K562 (cell line): ENCODE data around the gene KLHL12. TPM values are rescaled to one million over a fixed set of nuclear protein-coding genes. Genes with fewer than 3 reads are reported as not detected.

Source experiments
- GABPB2 ChIP-seq: fragments of 250-450 bp; sonication (Bioruptor Pico); conservative IDR thresholded peaks from 2 replicates; pipeline ENCODE4 v1.5.1; 2021; ENCODE audit warnings: mild to moderate bottlenecking
- HIVEP1 ChIP-seq: fragments of 250-450 bp; sonication (Bioruptor Pico); IDR thresholded peaks from 2 replicates; pipeline ENCODE4 v1.4.0; 2020; ENCODE audit warnings: mild to moderate bottlenecking
- HSF4 ChIP-seq: fragments of 250-450 bp; sonication (Bioruptor Pico); IDR thresholded peaks from 2 replicates; pipeline ENCODE4 v2.1.2; 2022; ENCODE audit warnings: mild to moderate bottlenecking, moderate library complexity, borderline replicate concordance
- NCOA2 ChIP-seq, 2 experiments: fragments of 450-650 bp; IDR thresholded peaks; 2 replicates each; pipeline ENCODE4 v1.6.1; 2018; ENCODE audit warnings: mild to moderate bottlenecking in 2 of 2, moderate library complexity in 1 of 2; ENCODE audit not compliant: partially characterized antibody in 2 of 2
- NRF1 ChIP-seq, 2 experiments: fragments of 450-650 bp; IDR thresholded peaks in 1 of 2; conservative IDR thresholded peaks in 1 of 2; 2 replicates each; pipeline ENCODE4 v1.6.1; 2014; ENCODE audit warnings: mild to moderate bottlenecking in 2 of 2
- RBM25 ChIP-seq: fragments of 200-400 bp; formaldehyde crosslinking; IDR thresholded peaks from 2 replicates; pipeline ENCODE4 v1.6.1; 2018; ENCODE audit warnings: low read length, low read depth, moderate library complexity; ENCODE audit not compliant: severe bottlenecking
- RCOR1 ChIP-seq, 2 experiments: IDR thresholded peaks; 2 replicates each; pipeline ENCODE4 v1.6.1; 2012; ENCODE audit warnings: low read depth in 2 of 2, low read length in 2 of 2, borderline replicate concordance in 1 of 2, improper control_type of control experiment in 1 of 2
- SIX5 ChIP-seq, 2 experiments: IDR thresholded peaks; 2 replicates each; pipeline ENCODE4 v1.6.1; 2011; ENCODE audit warnings: low read length in 2 of 2, borderline replicate concordance in 1 of 2, low read depth in 1 of 2, mild to moderate bottlenecking in 1 of 2, moderate library complexity in 1 of 2; ENCODE audit not compliant: insufficient read depth in 1 of 2
- STAT5A ChIP-seq: IDR thresholded peaks from 2 replicates; pipeline ENCODE4 v1.6.1; 2012; ENCODE audit warnings: low read length, inconsistent platforms, borderline replicate concordance
- ZNF316 ChIP-seq: fragments of 450-650 bp; IDR thresholded peaks from 2 replicates; pipeline ENCODE4 v1.6.1; 2016
- ZNF354B ChIP-seq: fragments of 250-450 bp; sonication (Bioruptor Pico); IDR thresholded peaks from 2 replicates; pipeline ENCODE4 v1.4.0; 2020
- ZNF436 ChIP-seq: fragments of 250-450, 450-650 bp; sonication (Bioruptor Pico); formaldehyde crosslinking; IDR thresholded peaks from 2 replicates; pipeline ENCODE4 v1.7.0; 2020; ENCODE audit warnings: mild to moderate bottlenecking
- ZSCAN29 ChIP-seq: fragments of 450-650 bp; IDR thresholded peaks from 2 replicates; pipeline ENCODE4 v1.6.1; 2017
- polyA plus RNA-seq, 8 experiments: library from polyadenylated mRNA; depleted of rRNA in 4 of 8; stranded (reverse) in 5 of 8; unstranded in 3 of 8; fragments of >200 nt; fragmentation: Nextera tagmentation in 2 of 8; fragmentation: Illumina TruSeq in 1 of 8; extraction: Ambion mirVana in 2 of 8; extraction: Trizol in 1 of 8; gene quantifications; 2 replicates each; pipeline versions ENCODE4 v1.2.1 to v1.2.3, GENCODE V29; 2011 to 2014; ENCODE audit warnings: inconsistent platforms in 1 of 8, missing spikeins in 1 of 8
- total RNA-seq, 7 experiments: library from RNA; depleted of rRNA in 6 of 7; stranded (reverse); fragments of >200 nt in 6 of 7; fragmentation: Illumina TruSeq in 2 of 7; extraction: Trizol in 2 of 7; gene quantifications; 2 replicates each; pipeline versions ENCODE4 v1.2.1 to v1.2.3, GENCODE V29; 2011 to 2021; ENCODE audit warnings: low replicate concordance in 1 of 7
- TF ChIP-seq, protein P1 (sequence below): fragments of 450-650 bp; IDR thresholded peaks from 2 replicates; pipeline ENCODE4 v1.6.1; 2017; ENCODE audit warnings: antibody characterized with exemption
- TF ChIP-seq, protein P2 (sequence below): IDR thresholded peaks from 2 replicates; pipeline ENCODE4 v1.6.1; 2011; ENCODE audit warnings: borderline replicate concordance, low read depth, mild to moderate bottlenecking, moderate library complexity, low read length; ENCODE audit not compliant: insufficient read depth, poor library complexity, severe bottlenecking
- TF ChIP-seq, protein P3 (sequence below): fragments of 250-450 bp; sonication (Bioruptor Pico); IDR thresholded peaks from 2 replicates; pipeline ENCODE4 v1.8.0; 2022; ENCODE audit warnings: inconsistent platforms, mild to moderate bottlenecking, moderate library complexity, borderline replicate concordance
- TF ChIP-seq, protein P4 (sequence below): fragments of 250-450 bp; sonication (Bioruptor Pico); IDR thresholded peaks from 2 replicates; pipeline ENCODE4 v1.5.0; 2021
- TF ChIP-seq, protein P5 (sequence below): fragments of 450-650 bp; IDR thresholded peaks from 2 replicates; pipeline ENCODE4 v1.6.1; 2017; ENCODE audit warnings: mild to moderate bottlenecking, moderate library complexity
- TF ChIP-seq, protein P6 (sequence below): sonication (generic); formaldehyde crosslinking; IDR thresholded peaks from 2 replicates; pipeline ENCODE4 v1.8.1; 2023; ENCODE audit warnings: mild to moderate bottlenecking, missing genetic modification reagents, moderate library complexity

The KLHL12 gene
- total and polyA plus RNA-seq, 9 of the 15 experiments (the other 6 are each of a cell fraction or from before 2014, with no cell fraction given) = 23.1 to 85.1 (median 35.0) TPM

DNA sequence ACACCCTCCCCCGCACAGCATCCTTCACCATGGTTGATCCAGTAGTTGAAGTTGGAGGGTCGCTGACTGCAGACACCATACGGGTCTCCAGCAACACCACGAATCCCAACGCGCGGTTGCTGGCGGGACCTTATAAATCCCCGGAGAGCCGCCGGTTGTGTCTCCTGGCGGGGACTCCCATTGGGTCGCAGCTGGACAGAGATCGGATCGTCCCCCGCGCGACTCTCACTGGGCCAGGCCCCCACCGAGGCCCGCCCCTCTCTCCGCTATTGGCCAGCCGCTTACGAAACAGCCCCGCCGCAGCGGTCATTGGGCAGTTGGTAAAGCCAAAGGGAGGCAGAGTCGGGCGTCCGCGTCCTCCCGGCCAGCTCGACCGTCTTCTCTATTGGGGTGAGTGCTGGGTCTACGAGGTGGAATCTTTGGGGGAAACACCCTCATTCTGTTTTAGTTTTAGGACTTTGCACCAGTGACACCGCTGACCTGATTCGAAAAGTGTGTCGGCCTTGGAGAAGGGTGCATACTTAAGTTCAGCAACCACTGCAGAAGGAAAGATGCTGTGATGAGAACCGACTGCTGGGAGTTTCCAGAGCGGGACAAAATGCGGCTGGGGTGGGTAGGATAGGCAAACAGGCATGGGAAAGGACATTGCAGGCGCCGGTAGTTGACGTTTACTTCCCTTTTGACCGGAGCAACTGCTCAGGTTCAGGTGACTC lies 65.5 kb downstream of the KLHL12 start (continued):
- TF ChIP-seq, protein P1, sequence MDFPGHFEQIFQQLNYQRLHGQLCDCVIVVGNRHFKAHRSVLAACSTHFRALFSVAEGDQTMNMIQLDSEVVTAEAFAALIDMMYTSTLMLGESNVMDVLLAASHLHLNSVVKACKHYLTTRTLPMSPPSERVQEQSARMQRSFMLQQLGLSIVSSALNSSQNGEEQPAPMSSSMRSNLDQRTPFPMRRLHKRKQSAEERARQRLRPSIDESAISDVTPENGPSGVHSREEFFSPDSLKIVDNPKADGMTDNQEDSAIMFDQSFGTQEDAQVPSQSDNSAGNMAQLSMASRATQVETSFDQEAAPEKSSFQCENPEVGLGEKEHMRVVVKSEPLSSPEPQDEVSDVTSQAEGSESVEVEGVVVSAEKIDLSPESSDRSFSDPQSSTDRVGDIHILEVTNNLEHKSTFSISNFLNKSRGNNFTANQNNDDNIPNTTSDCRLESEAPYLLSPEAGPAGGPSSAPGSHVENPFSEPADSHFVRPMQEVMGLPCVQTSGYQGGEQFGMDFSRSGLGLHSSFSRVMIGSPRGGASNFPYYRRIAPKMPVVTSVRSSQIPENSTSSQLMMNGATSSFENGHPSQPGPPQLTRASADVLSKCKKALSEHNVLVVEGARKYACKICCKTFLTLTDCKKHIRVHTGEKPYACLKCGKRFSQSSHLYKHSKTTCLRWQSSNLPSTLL = no peak
- no peak for TF ChIP-seq STAT5A
- TF ChIP-seq, protein P2, sequence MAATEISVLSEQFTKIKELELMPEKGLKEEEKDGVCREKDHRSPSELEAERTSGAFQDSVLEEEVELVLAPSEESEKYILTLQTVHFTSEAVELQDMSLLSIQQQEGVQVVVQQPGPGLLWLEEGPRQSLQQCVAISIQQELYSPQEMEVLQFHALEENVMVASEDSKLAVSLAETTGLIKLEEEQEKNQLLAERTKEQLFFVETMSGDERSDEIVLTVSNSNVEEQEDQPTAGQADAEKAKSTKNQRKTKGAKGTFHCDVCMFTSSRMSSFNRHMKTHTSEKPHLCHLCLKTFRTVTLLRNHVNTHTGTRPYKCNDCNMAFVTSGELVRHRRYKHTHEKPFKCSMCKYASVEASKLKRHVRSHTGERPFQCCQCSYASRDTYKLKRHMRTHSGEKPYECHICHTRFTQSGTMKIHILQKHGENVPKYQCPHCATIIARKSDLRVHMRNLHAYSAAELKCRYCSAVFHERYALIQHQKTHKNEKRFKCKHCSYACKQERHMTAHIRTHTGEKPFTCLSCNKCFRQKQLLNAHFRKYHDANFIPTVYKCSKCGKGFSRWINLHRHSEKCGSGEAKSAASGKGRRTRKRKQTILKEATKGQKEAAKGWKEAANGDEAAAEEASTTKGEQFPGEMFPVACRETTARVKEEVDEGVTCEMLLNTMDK = no peak
- no peak for TF ChIP-seq NCOA2 (IDR thresholded peaks at IDR 0.05; ENCODE audit: partially characterized antibody in 2 of 2)
- no peak for TF ChIP-seq ZNF436
- no peak for TF ChIP-seq SIX5 (IDR thresholded peaks at IDR 0.05; ENCODE audit: borderline replicate concordance in 1 of 2, insufficient read depth in 1 of 2, low read depth in 1 of 2, low read length in 2 of 2)
- TF ChIP-seq, protein P3, sequence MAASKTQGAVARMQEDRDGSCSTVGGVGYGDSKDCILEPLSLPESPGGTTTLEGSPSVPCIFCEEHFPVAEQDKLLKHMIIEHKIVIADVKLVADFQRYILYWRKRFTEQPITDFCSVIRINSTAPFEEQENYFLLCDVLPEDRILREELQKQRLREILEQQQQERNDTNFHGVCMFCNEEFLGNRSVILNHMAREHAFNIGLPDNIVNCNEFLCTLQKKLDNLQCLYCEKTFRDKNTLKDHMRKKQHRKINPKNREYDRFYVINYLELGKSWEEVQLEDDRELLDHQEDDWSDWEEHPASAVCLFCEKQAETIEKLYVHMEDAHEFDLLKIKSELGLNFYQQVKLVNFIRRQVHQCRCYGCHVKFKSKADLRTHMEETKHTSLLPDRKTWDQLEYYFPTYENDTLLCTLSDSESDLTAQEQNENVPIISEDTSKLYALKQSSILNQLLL (CRISPR knock-in tag) = no peak
- no peak for TF ChIP-seq HIVEP1
- no peak for TF ChIP-seq GABPB2 (CRISPR knock-in tag)
- TF ChIP-seq, protein P4, sequence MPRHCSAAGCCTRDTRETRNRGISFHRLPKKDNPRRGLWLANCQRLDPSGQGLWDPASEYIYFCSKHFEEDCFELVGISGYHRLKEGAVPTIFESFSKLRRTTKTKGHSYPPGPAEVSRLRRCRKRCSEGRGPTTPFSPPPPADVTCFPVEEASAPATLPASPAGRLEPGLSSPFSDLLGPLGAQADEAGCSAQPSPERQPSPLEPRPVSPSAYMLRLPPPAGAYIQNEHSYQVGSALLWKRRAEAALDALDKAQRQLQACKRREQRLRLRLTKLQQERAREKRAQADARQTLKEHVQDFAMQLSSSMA = no peak
- no peak for TF ChIP-seq ZSCAN29
- no peak for TF ChIP-seq ZNF354B (CRISPR knock-in tag)
- TF ChIP-seq RBM25 = peak; percentile 92
- TF ChIP-seq NRF1 (conservative IDR thresholded peaks at IDR 0.05 in 1 of 2, IDR thresholded peaks at IDR 0.05 in 1 of 2) = peak in 1 of 2 experiments; percentile 64; a peak in 3 of 4 replicates
- 0 out of 4 replicates have a peak, but pooled peaks of 1 of the 2 experiments have one; percentile 48 for TF ChIP-seq RCOR1 (IDR thresholded peaks at IDR 0.05; ENCODE audit: borderline replicate concordance in 1 of 2, low read depth in 2 of 2, low read length in 2 of 2)
- TF ChIP-seq, protein P5, sequence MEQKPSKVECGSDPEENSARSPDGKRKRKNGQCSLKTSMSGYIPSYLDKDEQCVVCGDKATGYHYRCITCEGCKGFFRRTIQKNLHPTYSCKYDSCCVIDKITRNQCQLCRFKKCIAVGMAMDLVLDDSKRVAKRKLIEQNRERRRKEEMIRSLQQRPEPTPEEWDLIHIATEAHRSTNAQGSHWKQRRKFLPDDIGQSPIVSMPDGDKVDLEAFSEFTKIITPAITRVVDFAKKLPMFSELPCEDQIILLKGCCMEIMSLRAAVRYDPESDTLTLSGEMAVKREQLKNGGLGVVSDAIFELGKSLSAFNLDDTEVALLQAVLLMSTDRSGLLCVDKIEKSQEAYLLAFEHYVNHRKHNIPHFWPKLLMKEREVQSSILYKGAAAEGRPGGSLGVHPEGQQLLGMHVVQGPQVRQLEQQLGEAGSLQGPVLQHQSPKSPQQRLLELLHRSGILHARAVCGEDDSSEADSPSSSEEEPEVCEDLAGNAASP = no peak
- TF ChIP-seq HSF4 (CRISPR knock-in tag) = no peak
- no peak for TF ChIP-seq ZNF316
- TF ChIP-seq, protein P6, sequence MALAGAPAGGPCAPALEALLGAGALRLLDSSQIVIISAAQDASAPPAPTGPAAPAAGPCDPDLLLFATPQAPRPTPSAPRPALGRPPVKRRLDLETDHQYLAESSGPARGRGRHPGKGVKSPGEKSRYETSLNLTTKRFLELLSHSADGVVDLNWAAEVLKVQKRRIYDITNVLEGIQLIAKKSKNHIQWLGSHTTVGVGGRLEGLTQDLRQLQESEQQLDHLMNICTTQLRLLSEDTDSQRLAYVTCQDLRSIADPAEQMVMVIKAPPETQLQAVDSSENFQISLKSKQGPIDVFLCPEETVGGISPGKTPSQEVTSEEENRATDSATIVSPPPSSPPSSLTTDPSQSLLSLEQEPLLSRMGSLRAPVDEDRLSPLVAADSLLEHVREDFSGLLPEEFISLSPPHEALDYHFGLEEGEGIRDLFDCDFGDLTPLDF (CRISPR knock-in tag) = peak; percentile 42; the same call in 1 of the 2 replicates
